Adrenal gland (tissue), 12 donors: ENCODE data around the gene ZNF630. TPM values are rescaled to one million over a fixed set of nuclear protein-coding genes. Genes with fewer than 3 reads are reported as not detected.

Source experiments
- DNase-seq, 7 donors: peaks; one replicate each; pipeline ENCODE4 v3.0.0-alpha.2; 2019 to 2020
- H3K27ac ChIP-seq, 5 donors: fragments of 200-600 bp; sonication (generic) in 4 of 5; 1 replicate in 3 of 5; 2 replicates in 2 of 5; pipeline versions ENCODE4 v1.5.1 to v1.8.0; 2016 to 2020; ENCODE audit warnings: mild to moderate bottlenecking in 1 of 5
- H3K27me3 ChIP-seq: fragments of 200-600 bp; 2 replicates; pipeline ENCODE4 v1.8.0; 2021
- H3K36me3 ChIP-seq, 2 donors: fragments of 200-600 bp; replicated peaks in 1 of 2; 1 replicate in 1 of 2; 2 replicates in 1 of 2; pipeline versions ENCODE4 v1.5.1 to v1.8.0; 2018 to 2022
- H3K4me1 ChIP-seq, 2 donors: fragments of 200-600 bp; replicated peaks in 1 of 2; 1 replicate in 1 of 2; 2 replicates in 1 of 2; pipeline versions ENCODE4 v1.5.1 to v1.8.0; 2018 to 2021
- H3K4me3 ChIP-seq, 4 donors: fragments of 200-600 bp; sonication (generic) in 3 of 4; one replicate each; pipeline ENCODE4 v1.5.1; 2016 to 2018
- H3K9me3 ChIP-seq, 3 donors: fragments of 200-600 bp; sonication (generic) in 1 of 3; replicated peaks in 1 of 3; 1 replicate in 2 of 3; 2 replicates in 1 of 3; pipeline versions ENCODE4 v1.5.1 to v1.8.0; 2016 to 2021
- POLR2A ChIP-seq, 2 donors: fragments of 450-650 bp; IDR thresholded peaks; one replicate each; pipeline ENCODE4 v1.6.1; 2017; ENCODE audit warnings: antibody characterized with exemption in 2 of 2, mild to moderate bottlenecking in 2 of 2, moderate library complexity in 1 of 2
- WGBS, 4 donors: extraction: QIAGEN DNeasy Blood & Tissue Kit in 2 of 4; methylation state at CpG; one replicate each; pipeline versions ENCODE4 v1.1.5 to v1.1.7; 2013 to 2017; 5-methylcytosine and 5-hydroxymethylcytosine counted together
- intact Hi-C, 2 donors: fragments of 100-400 bp; cut with DNase I; formaldehyde crosslinking; loops; one replicate each; pipeline versions ENCODE4 v1.14.1 to v1.15.0; 2022 to 2023
- polyA plus RNA-seq, 3 donors: library from polyadenylated mRNA; stranded (reverse); fragments of 200-250 nt in 2 of 3; fragments of 350-450 nt in 1 of 3; fragmentation: Illumina TruSeq in 1 of 3; extraction: RNeasy Lipid Tissue Mini Kit (QIAGEN cat#74804) in 1 of 3; gene quantifications; one replicate each; pipeline ENCODE4 v1.2.3, GENCODE V29; 2013 to 2014
- total RNA-seq, 9 donors: library from RNA; depleted of rRNA in 4 of 9; stranded (reverse); fragments of >200 nt in 4 of 9; fragments of 120-200 nt in 1 of 9; fragmentation: NEBNext Ultra II Directional in 1 of 9; extraction: Animal tissue kit (Norgen Biotek cat#: 25700) in 1 of 9; gene quantifications; one replicate each; pipeline versions ENCODE4 v1.1.0 to v1.2.4, GENCODE V29; 2013 to 2023
- TF ChIP-seq, protein P1 (sequence below), 6 experiments: fragments of 450-650 bp in 4 of 6; fragments of 200-600 bp in 2 of 6; sonication (generic) in 1 of 6; IDR thresholded peaks; 1 replicate in 5 of 6; 2 replicates in 1 of 6; pipeline versions ENCODE4 v1.5.1 to v1.8.0; 2016 to 2021; ENCODE audit warnings: antibody characterized with exemption in 6 of 6, mild to moderate bottlenecking in 2 of 6, moderate library complexity in 1 of 6
- donor health status: healthy with polysubstance abuse.
- donor health status: Bipolar disorder and iron deficiency.
- donor health status: DM: yes; HTN: yes; CAD: no.
- donor health status: DM: no; HTN: no; CAD: no.
- donor health status: DM: no; HTN: no; CAD: no.
- donor health status: DM: yes; HTN: yes; CAD: no.

Gene ZNF630
- total and polyA plus RNA-seq, 12 donors = 0.74 to 5.5 (median 3.1) TPM

DNA sequence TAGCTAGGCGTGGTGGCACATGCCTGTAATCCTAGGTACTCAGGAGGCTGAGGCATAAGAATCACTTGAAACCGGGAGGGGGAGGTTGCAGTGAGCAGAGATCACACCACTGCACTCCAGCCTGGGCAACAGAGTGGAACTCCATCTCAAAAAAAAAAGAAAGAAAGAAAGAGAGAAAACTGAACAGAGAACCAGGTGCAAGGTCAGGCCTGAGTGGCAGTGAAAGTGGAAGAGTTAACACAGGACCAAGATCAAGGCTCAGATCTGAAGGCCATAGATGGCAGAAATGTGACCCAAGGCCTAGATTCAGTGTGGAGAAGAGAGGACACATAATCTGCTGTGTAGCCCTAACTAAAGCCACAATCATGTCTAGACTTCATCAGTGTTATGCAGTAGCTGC lies 4.9 kb upstream of the ZNF630 start:
- no peak for DNase-seq
- H3K4me1 ChIP-seq = no peaks in the 10 kb centered on the region
- no peaks in the 10 kb centered on the region for H3K9me3 ChIP-seq
- TF ChIP-seq, protein P1, sequence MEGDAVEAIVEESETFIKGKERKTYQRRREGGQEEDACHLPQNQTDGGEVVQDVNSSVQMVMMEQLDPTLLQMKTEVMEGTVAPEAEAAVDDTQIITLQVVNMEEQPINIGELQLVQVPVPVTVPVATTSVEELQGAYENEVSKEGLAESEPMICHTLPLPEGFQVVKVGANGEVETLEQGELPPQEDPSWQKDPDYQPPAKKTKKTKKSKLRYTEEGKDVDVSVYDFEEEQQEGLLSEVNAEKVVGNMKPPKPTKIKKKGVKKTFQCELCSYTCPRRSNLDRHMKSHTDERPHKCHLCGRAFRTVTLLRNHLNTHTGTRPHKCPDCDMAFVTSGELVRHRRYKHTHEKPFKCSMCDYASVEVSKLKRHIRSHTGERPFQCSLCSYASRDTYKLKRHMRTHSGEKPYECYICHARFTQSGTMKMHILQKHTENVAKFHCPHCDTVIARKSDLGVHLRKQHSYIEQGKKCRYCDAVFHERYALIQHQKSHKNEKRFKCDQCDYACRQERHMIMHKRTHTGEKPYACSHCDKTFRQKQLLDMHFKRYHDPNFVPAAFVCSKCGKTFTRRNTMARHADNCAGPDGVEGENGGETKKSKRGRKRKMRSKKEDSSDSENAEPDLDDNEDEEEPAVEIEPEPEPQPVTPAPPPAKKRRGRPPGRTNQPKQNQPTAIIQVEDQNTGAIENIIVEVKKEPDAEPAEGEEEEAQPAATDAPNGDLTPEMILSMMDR (IDR thresholded peaks at IDR 0.05) = no peak
- TF ChIP-seq POLR2A (IDR thresholded peaks at IDR 0.05) = no peak
- 62 to 94% (median 83%) methylated on average over 2 of the region's 2 CpGs for WGBS, 4 donors
- no peak overlapping the region for H3K27ac ChIP-seq
- H3K4me3 ChIP-seq = no peak overlapping the region
- H3K27me3 ChIP-seq = no peaks in the 10 kb centered on the region
- intact Hi-C loops = no loop called here
- no peaks in the 10 kb centered on the region for H3K36me3 ChIP-seq

GRCh38 chrX:48071986-48072605 lies 656 bp upstream of the ZNF630 start:
- intact Hi-C loops = no loop called here
- H3K4me3 ChIP-seq = peak overlapping the region in 1 of 4 donors; percentile 67
- no peaks in the 10 kb centered on the region for H3K36me3 ChIP-seq

DNA sequence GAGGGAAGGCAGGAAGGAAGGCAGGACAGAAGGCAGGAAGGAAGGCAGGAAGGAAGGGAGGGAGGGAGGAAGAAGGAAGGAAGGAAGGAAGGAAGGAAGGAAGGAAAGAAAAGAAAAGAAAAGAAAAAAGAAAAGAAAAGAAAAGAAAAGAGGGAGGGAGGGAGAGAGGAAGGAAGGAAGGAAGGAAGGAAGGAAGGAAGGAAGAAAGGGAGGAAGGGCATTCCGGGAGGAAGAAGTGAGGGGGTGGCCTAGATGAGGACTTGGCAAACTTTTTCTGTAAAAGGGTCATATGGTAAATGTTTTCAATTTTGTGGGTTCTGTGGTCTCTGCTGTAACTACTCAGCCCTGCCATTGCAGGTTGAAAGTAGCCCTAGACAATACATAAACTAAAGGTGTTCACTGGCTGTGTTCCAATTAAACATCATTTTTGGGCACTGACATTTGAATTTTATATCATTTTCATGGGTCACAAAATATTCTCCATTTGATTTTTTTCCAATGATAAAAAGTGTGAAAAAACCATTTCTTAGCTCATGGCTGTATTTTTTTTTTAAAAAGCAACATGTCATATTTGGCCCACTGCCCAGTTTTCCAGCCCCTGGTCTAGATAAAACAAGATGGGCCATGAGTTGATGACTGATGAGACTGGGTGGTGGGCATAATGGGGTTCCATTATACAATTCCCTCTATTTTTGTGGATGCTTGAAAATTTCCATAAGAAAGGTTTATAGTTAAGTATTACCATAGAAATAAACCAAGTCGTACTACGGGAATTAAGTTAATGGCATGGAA lies 3.1 kb downstream of the ZNF630 start:
- no peaks in the 10 kb centered on the region for H3K27me3 ChIP-seq
- no peaks in the 10 kb centered on the region for H3K4me1 ChIP-seq
- intact Hi-C loops = no loop called here
- H3K27ac ChIP-seq = no peak overlapping the region
- H3K4me3 ChIP-seq = no peak overlapping the region
- DNase-seq = no peak
- no peaks in the 10 kb centered on the region for H3K9me3 ChIP-seq
- TF ChIP-seq, protein P1 (IDR thresholded peaks at IDR 0.05) = no peak
- no peak for TF ChIP-seq POLR2A (IDR thresholded peaks at IDR 0.05)
- H3K36me3 ChIP-seq = no peaks in the 10 kb centered on the region
- WGBS, 4 donors = 78 to 87% (median 86%) methylated on average over 3 of the region's 3 CpGs

More at GRCh38 chrX:48071986-48072605, 656 bp upstream of the ZNF630 start:
- no peak for TF ChIP-seq POLR2A (IDR thresholded peaks at IDR 0.05)
- TF ChIP-seq, protein P1 (IDR thresholded peaks at IDR 0.05) = no peak
- no peak for DNase-seq
- H3K27me3 ChIP-seq = no peaks in the 10 kb centered on the region
- 47 to 71% (median 61%) methylated on average over 8 to 9 of the region's 9 CpGs for WGBS, 4 donors
- H3K4me1 ChIP-seq = no peaks in the 10 kb centered on the region
- peak overlapping the region in 2 of 5 donors; percentile 83 to 90 for H3K27ac ChIP-seq
- H3K9me3 ChIP-seq = no peaks in the 10 kb centered on the region

GRCh38 chrX:48064261-48064660 lies 7.2 kb downstream of the ZNF630 start:
- WGBS, 4 donors = 72 to 100% (median 92%) methylated on average over 3 to 4 of the region's 4 CpGs
- no peak overlapping the region for H3K4me3 ChIP-seq
- H3K36me3 ChIP-seq = peaks cover 0 to 6% of the 10 kb centered on the region in 2 donors
- intact Hi-C loops = no loop called here
- H3K27ac ChIP-seq = no peak overlapping the region
- peaks cover 0 to 6% (median 0%) of the 10 kb centered on the region in 3 donors for H3K9me3 ChIP-seq
- no peaks in the 10 kb centered on the region for H3K4me1 ChIP-seq
- TF ChIP-seq, protein P1 (IDR thresholded peaks at IDR 0.05) = no peak
- no peak for TF ChIP-seq POLR2A (IDR thresholded peaks at IDR 0.05)
- H3K27me3 ChIP-seq = no peaks in the 10 kb centered on the region
- DNase-seq = no peak
